Liver (tissue), 9 donors: ENCODE results near the gene PTK7. TPM values are rescaled to one million over a fixed set of nuclear protein-coding genes. Genes with fewer than 3 reads are reported as not detected.

Experiments
- DNase-seq: peaks from one replicate; pipeline ENCODE4 v3.0.0-alpha.2; 2017; ENCODE audit warnings: low spot score
- H3K27ac ChIP-seq, 2 donors: one replicate each; pipeline ENCODE4 v1.7.0; 2013; ENCODE audit warnings: inconsistent platforms in 2 of 2, low read length in 2 of 2, control low read depth in 1 of 2, low read depth in 1 of 2, mild to moderate bottlenecking in 1 of 2
- H3K27me3 ChIP-seq, 4 donors: one replicate each; pipeline versions ENCODE4 v1.6.1 to v1.7.0; 2013; ENCODE audit warnings: low read length in 3 of 4, inconsistent platforms in 1 of 4, mild to moderate bottlenecking in 1 of 4, moderate library complexity in 1 of 4; ENCODE audit not compliant: control insufficient read depth in 4 of 4, insufficient read depth in 4 of 4
- H3K36me3 ChIP-seq, 4 donors: one replicate each; pipeline versions ENCODE4 v1.6.1 to v1.7.0; 2013; ENCODE audit warnings: low read length in 3 of 4, mild to moderate bottlenecking in 3 of 4, low read depth in 1 of 4, moderate library complexity in 1 of 4; ENCODE audit not compliant: control insufficient read depth in 4 of 4, insufficient read depth in 3 of 4
- H3K4me1 ChIP-seq, 4 donors: one replicate each; pipeline versions ENCODE4 v1.6.1 to v1.7.0; 2013; ENCODE audit warnings: low read length in 3 of 4, mild to moderate bottlenecking in 3 of 4, moderate library complexity in 1 of 4; ENCODE audit not compliant: control insufficient read depth in 4 of 4, insufficient read depth in 4 of 4
- H3K4me3 ChIP-seq, 3 donors: one replicate each; pipeline versions ENCODE4 v1.6.1 to v1.7.0; 2013; ENCODE audit warnings: low read length in 3 of 3, control low read depth in 1 of 3, low read depth in 1 of 3, mild to moderate bottlenecking in 1 of 3
- H3K9ac ChIP-seq, 2 donors: one replicate each; pipeline ENCODE4 v1.7.0; 2013; ENCODE audit warnings: low read length in 2 of 2, mild to moderate bottlenecking in 2 of 2, moderate library complexity in 2 of 2, control low read depth in 1 of 2, low read depth in 1 of 2
- H3K9me3 ChIP-seq, 4 donors: one replicate each; pipeline versions ENCODE4 v1.6.1 to v1.7.0; 2013; ENCODE audit warnings: low read length in 3 of 4; ENCODE audit not compliant: control insufficient read depth in 4 of 4
- EGR1 ChIP-seq, 2 donors: IDR thresholded peaks; 2 replicates each; pipeline ENCODE4 v1.6.1; 2016 to 2018; ENCODE audit warnings: antibody characterized with exemption in 2 of 2, low read depth in 2 of 2
- FOXA1 ChIP-seq: IDR thresholded peaks from 2 replicates; pipeline ENCODE4 v1.6.1; 2016; ENCODE audit warnings: antibody characterized with exemption
- FOXA2 ChIP-seq: IDR thresholded peaks from 2 replicates; pipeline ENCODE4 v1.6.1; 2016; ENCODE audit warnings: antibody characterized with exemption
- GABPA ChIP-seq, 2 donors: IDR thresholded peaks in 1 of 2; conservative IDR thresholded peaks in 1 of 2; 2 replicates each; pipeline ENCODE4 v1.6.1; 2016; ENCODE audit warnings: antibody characterized with exemption in 2 of 2, mild to moderate bottlenecking in 1 of 2, moderate library complexity in 1 of 2
- HNF4A ChIP-seq, 2 donors: conservative IDR thresholded peaks; 2 replicates each; pipeline ENCODE4 v1.6.1; 2016; ENCODE audit warnings: antibody characterized with exemption in 2 of 2, mild to moderate bottlenecking in 2 of 2
- HNF4G ChIP-seq: IDR thresholded peaks from 2 replicates; pipeline ENCODE4 v1.6.1; 2016; ENCODE audit warnings: antibody characterized with exemption
- JUND ChIP-seq, 2 donors: IDR thresholded peaks; 2 replicates each; pipeline ENCODE4 v1.6.1; 2016; ENCODE audit warnings: antibody characterized with exemption in 2 of 2
- MAX ChIP-seq: IDR thresholded peaks from 2 replicates; pipeline ENCODE4 v1.6.1; 2016; ENCODE audit warnings: antibody characterized with exemption
- NR2F2 ChIP-seq: IDR thresholded peaks from 2 replicates; pipeline ENCODE4 v1.6.1; 2016; ENCODE audit warnings: antibody characterized with exemption
- RAD21 ChIP-seq, 2 donors: IDR thresholded peaks; 2 replicates each; pipeline ENCODE4 v1.6.1; 2016; ENCODE audit warnings: antibody characterized with exemption in 2 of 2, mild to moderate bottlenecking in 2 of 2
- RXRA ChIP-seq, 2 donors: IDR thresholded peaks; 2 replicates each; pipeline ENCODE4 v1.6.1; 2017 to 2018; ENCODE audit warnings: antibody characterized with exemption in 2 of 2, mild to moderate bottlenecking in 1 of 2
- SP1 ChIP-seq: IDR thresholded peaks from 2 replicates; pipeline ENCODE4 v1.6.1; 2018; ENCODE audit warnings: antibody characterized with exemption, mild to moderate bottlenecking
- TAF1 ChIP-seq: conservative IDR thresholded peaks from 2 replicates; pipeline ENCODE4 v1.6.1; 2016; ENCODE audit warnings: antibody characterized with exemption, mild to moderate bottlenecking
- YY1 ChIP-seq: IDR thresholded peaks from 2 replicates; pipeline ENCODE4 v1.6.1; 2016; ENCODE audit warnings: antibody characterized with exemption, mild to moderate bottlenecking
- ZBTB33 ChIP-seq: IDR thresholded peaks from 2 replicates; pipeline ENCODE4 v1.6.1; 2016; ENCODE audit warnings: antibody characterized with exemption
- WGBS: extraction: QIAGEN DNeasy Blood & Tissue Kit; methylation state at CpG from one replicate; pipeline ENCODE4 v1.1.7; 2013; 5-methylcytosine and 5-hydroxymethylcytosine counted together
- polyA plus RNA-seq, 2 donors: library from polyadenylated mRNA; stranded (reverse) in 1 of 2; unstranded in 1 of 2; fragments of 200-250 nt in 1 of 2; fragments of >200 nt in 1 of 2; fragmentation: Nextera tagmentation in 1 of 2; extraction: Ambion mirVana in 1 of 2; gene quantifications; one replicate each; pipeline versions ENCODE4 v1.2.1 to v1.2.3, GENCODE V29; 2013 to 2015
- total RNA-seq, 2 donors: library from RNA; depleted of rRNA; stranded (reverse); fragments of >200 nt; gene quantifications; one replicate each; pipeline ENCODE4 v1.2.3, GENCODE V29; 2014
- TF ChIP-seq, protein P1 (sequence below): fragments of 150-350 bp; IDR thresholded peaks from 2 replicates; pipeline ENCODE4 v1.5.1; 2017; ENCODE audit warnings: improper control_type of control experiment, low read depth, low read length; ENCODE audit not compliant: missing input control
- TF ChIP-seq, protein P2 (sequence below): IDR thresholded peaks from 2 replicates; pipeline ENCODE4 v1.6.1; 2016; ENCODE audit warnings: antibody characterized with exemption
- TF ChIP-seq, protein P3 (sequence below): IDR thresholded peaks from 2 replicates; pipeline ENCODE4 v1.6.1; 2016; ENCODE audit warnings: antibody characterized with exemption, mild to moderate bottlenecking
- donor health status: healthy.
- donor health status: healthy.
- donor health status: healthy.
- donor health status: healthy.
- donor health status: healthy.

Gene PTK7
- total and polyA plus RNA-seq, 4 donors, result 0.67 to 10.5 (median 1.3) TPM

DNA sequence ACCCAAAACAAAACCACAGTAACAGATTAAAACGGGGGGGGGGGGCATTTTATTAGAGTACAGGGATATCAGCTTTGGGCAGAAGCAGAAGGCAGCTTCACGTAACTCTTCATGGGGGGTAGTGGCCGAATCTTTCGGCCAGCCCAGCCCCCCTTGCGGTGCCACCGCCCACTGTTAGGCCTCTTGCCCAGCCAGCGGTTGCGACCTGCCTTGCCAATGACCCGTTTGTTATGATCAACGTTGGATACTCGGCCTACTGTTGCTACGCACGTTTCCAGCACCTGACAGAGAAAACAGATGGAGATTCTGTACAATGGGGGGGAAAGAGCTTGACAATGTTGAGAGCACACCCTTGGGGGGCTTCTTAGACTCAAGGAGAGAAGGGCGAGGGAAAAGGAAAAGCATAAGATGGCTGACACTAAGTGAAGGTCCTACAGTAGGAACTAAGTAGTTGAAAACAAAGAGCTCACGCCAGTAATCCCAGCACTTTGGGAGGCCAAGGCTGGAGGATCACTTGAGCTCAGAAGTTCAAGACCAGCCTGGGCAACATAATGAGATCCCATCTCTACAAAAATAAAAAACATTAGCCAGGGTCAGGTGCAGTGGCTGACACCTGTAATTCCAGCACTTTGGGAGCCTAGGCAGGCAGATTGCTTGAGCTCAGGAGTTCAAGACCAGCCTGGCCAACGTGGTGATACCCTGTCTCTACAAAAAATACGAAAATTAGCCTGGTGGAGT lies 21.7 kb upstream of the PTK7 start:
- Histone ChIP-seq H3K9ac (peak overlapping the region in 1 of 2 donors; percentile 67), H3K27me3 (no peaks in the 10 kb centered on the region), H3K36me3 (peaks cover 0 to 30% (median 8%) of the 10 kb centered on the region in 4 donors), H3K4me1 (peaks cover 2 to 29% (median 22%) of the 10 kb centered on the region in 4 donors), H3K9me3 (no peaks in the 10 kb centered on the region), H3K4me3 (peak overlapping the region; percentile 64 to 85 (median 68)), H3K27ac (peak overlapping the region; percentile 47 to 82)
- WGBS, result 66% methylated on average over 17 of the region's 17 CpGs
- TF ChIP-seq, protein P1, sequence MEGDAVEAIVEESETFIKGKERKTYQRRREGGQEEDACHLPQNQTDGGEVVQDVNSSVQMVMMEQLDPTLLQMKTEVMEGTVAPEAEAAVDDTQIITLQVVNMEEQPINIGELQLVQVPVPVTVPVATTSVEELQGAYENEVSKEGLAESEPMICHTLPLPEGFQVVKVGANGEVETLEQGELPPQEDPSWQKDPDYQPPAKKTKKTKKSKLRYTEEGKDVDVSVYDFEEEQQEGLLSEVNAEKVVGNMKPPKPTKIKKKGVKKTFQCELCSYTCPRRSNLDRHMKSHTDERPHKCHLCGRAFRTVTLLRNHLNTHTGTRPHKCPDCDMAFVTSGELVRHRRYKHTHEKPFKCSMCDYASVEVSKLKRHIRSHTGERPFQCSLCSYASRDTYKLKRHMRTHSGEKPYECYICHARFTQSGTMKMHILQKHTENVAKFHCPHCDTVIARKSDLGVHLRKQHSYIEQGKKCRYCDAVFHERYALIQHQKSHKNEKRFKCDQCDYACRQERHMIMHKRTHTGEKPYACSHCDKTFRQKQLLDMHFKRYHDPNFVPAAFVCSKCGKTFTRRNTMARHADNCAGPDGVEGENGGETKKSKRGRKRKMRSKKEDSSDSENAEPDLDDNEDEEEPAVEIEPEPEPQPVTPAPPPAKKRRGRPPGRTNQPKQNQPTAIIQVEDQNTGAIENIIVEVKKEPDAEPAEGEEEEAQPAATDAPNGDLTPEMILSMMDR, result no peak
- TF ChIP-seq YY1 (no peak), RXRA (IDR thresholded peaks at IDR 0.05) (no peak), HNF4G (no peak)
- no peak for DNase-seq

GRCh38 chr6:43055966-43056365 lies 20.1 kb upstream of the PTK7 start:
- Histone ChIP-seq H3K9me3 (no peaks in the 10 kb centered on the region), H3K27ac (no peak overlapping the region), H3K36me3 (peaks cover 0 to 19% (median 7%) of the 10 kb centered on the region in 4 donors), H3K27me3 (no peaks in the 10 kb centered on the region), H3K4me3 (no peak overlapping the region), H3K9ac (no peak overlapping the region), H3K4me1 (peaks cover 2 to 40% (median 31%) of the 10 kb centered on the region in 4 donors)
- no peak for DNase-seq
- TF ChIP-seq, protein P2, sequence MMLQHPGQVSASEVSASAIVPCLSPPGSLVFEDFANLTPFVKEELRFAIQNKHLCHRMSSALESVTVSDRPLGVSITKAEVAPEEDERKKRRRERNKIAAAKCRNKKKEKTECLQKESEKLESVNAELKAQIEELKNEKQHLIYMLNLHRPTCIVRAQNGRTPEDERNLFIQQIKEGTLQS, result no peak
- TF ChIP-seq HNF4G (no peak), RAD21 (IDR thresholded peaks at IDR 0.05) (no peak), RXRA (IDR thresholded peaks at IDR 0.05) (no peak), YY1 (no peak), FOXA2 (no peak), EGR1 (IDR thresholded peaks at IDR 0.05; ENCODE audit: low read depth in 2 of 2) (no peak), HNF4A (conservative IDR thresholded peaks at IDR 0.05) (no peak), GABPA (IDR thresholded peaks at IDR 0.05 in 1 of 2, conservative IDR thresholded peaks at IDR 0.05 in 1 of 2) (no peak), FOXA1 (no peak), MAX (no peak), ZBTB33 (no peak), TAF1 (no peak), NR2F2 (no peak), JUND (IDR thresholded peaks at IDR 0.05) (no peak), SP1 (no peak)
- TF ChIP-seq, protein P3, sequence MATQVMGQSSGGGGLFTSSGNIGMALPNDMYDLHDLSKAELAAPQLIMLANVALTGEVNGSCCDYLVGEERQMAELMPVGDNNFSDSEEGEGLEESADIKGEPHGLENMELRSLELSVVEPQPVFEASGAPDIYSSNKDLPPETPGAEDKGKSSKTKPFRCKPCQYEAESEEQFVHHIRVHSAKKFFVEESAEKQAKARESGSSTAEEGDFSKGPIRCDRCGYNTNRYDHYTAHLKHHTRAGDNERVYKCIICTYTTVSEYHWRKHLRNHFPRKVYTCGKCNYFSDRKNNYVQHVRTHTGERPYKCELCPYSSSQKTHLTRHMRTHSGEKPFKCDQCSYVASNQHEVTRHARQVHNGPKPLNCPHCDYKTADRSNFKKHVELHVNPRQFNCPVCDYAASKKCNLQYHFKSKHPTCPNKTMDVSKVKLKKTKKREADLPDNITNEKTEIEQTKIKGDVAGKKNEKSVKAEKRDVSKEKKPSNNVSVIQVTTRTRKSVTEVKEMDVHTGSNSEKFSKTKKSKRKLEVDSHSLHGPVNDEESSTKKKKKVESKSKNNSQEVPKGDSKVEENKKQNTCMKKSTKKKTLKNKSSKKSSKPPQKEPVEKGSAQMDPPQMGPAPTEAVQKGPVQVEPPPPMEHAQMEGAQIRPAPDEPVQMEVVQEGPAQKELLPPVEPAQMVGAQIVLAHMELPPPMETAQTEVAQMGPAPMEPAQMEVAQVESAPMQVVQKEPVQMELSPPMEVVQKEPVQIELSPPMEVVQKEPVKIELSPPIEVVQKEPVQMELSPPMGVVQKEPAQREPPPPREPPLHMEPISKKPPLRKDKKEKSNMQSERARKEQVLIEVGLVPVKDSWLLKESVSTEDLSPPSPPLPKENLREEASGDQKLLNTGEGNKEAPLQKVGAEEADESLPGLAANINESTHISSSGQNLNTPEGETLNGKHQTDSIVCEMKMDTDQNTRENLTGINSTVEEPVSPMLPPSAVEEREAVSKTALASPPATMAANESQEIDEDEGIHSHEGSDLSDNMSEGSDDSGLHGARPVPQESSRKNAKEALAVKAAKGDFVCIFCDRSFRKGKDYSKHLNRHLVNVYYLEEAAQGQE, result no peak
- TF ChIP-seq, protein P1, result no peak
- 88% methylated on average over 8 of the region's 8 CpGs for WGBS
